D721Med (cell line): Measurements from ENCODE around the gene LAMA4.

ENCODE experiments used
- DNase-seq: peaks from one replicate; pipeline ENCODE4 v3.0.0; 2011; ENCODE audit warnings: low spot score; ENCODE audit not compliant: insufficient read length
- FAIRE-seq: peaks from 2 replicates; lab custom pipeline; 2011; peaks lifted over from hg19 to GRCh38; lab: Jason Lieb, UNC
- TF ChIP-seq, protein P1 (sequence below): IDR thresholded peaks from 2 replicates; pipeline ENCODE4 v1.5.1; 2012; ENCODE audit warnings: mild to moderate bottlenecking, control low read depth; ENCODE audit not compliant: insufficient read depth; ENCODE audit errors: missing control alignments

Gene LAMA4

DNA sequence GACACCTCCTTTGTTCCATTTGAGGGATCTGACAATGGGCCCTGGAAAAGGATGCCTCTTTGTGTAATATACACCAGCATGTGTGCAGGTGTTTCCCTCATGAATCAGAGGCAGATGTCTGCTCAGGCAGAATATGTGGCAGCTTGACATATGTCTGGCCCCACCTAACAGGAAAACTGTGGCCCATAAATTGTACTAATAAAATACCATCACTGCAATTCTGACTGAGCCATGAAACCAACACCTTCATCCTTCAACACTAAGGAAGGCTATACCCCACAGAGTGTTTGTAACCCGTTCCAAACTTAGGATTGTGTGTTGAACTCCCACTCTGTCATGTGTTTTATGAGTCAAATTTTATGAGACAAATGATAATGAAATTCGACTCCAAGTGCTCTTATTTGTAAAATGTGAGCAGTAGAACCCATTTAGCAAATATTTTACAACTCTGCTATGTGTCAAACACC lies 22.7 kb downstream of the LAMA4 start:
- DNase-seq (no peak), FAIRE-seq (no peak)
- TF ChIP-seq, protein P1, sequence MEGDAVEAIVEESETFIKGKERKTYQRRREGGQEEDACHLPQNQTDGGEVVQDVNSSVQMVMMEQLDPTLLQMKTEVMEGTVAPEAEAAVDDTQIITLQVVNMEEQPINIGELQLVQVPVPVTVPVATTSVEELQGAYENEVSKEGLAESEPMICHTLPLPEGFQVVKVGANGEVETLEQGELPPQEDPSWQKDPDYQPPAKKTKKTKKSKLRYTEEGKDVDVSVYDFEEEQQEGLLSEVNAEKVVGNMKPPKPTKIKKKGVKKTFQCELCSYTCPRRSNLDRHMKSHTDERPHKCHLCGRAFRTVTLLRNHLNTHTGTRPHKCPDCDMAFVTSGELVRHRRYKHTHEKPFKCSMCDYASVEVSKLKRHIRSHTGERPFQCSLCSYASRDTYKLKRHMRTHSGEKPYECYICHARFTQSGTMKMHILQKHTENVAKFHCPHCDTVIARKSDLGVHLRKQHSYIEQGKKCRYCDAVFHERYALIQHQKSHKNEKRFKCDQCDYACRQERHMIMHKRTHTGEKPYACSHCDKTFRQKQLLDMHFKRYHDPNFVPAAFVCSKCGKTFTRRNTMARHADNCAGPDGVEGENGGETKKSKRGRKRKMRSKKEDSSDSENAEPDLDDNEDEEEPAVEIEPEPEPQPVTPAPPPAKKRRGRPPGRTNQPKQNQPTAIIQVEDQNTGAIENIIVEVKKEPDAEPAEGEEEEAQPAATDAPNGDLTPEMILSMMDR = no peak

DNA sequence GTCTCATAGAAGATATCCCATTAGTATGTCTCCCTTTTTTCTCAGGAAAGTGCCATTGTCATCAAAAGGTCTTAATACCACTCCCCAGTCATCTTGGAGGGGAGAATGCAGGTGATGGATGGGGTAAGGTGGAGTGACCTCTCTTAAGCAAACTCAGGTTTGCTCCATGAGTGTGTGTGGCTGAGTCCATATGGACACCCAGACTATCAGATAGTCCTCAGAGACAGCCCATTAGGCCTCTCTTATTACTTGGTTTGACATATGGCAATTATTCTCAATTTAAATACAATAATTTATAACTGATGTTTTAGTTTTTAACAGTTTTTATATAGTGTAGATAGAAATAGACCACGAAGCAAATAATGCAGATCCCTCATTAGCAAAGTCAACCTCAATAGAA lies 23.2 kb downstream of the LAMA4 start:
- no peak for DNase-seq
- TF ChIP-seq, protein P1 = no peak
- no peak for FAIRE-seq

DNA sequence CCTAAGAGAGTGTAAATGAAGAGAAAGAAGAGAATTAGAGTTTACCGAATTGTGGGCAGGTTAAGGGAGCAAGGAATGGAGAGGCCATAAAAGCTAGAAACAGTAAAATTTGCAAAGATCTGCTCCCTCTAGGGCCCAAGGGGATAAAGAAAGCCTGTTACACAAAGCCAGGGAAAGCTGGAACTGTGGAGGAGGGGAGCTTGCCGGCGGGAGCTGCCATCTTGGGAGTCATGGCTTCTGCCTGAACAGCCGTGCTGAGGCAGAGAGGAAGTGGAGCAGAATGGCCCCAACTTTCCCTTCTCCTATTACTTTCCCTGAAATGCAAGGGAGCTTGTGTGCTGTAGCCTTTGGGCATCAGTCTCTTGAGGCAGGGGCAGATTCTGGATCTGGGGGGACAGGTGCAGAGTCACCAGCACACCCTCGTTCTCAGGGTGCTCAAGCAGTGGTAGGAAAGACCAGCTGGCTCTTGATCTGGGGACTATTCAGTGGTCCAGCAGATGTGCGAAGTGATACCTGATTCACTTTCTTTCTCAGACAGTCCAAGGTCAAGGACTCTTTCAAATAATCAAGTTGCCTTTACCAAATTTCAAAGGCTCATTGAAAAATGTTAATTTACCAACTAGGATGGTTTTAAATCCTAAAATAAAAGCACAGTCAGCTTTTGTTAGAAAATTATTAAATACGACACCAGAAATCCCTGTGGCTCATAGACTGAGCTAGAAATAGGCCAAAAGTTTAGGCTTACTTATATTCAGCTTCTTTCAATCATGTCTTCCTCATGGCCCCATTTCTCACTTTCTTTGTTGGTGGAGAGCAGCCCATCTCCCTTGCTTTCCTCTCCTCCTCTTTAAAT lies 25.7 kb downstream of the LAMA4 start:
- DNase-seq (no peak), FAIRE-seq (no peak)
- TF ChIP-seq, protein P1 = no peak

DNA sequence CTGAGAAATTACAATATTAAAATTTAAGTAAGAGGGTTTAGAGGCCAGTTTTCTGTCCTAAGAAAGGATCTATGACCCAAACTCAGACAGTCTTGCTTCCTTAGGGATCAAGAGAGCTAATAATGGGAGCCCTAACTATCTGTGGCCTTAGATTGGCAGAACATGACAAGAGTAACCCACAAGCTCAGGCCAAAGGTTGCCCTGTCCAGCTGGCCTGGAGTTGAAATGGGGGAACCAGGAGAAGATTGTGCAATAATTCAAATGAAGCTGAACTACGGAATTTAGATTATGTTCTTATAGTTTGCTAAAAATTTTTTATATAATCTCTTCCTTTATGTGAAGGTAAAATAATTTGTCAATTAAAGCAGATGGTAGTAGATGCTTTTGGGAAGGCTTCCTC lies 26.4 kb downstream of the LAMA4 start:
- no peak for FAIRE-seq
- TF ChIP-seq, protein P1 = no peak

DNA sequence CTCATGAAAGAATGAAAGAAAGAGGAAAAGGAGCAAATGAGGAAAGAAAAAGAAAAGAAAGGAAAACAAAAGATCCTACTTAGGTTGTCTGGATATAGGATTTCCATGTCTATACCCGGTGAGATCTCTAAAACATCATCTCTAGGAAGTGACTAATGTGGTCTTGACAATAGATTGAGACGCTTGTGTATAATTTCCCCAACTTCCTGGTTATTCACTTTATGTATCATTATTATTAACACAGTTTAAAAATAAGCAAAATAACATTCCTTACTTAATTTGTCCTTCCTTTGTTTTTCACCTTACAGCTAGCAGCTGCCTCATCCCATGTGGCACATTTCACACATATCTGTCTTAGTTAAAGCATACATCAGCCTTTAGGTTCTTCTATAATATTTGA lies 27.0 kb downstream of the LAMA4 start:
- DNase-seq = no peak
- FAIRE-seq = no peak
- TF ChIP-seq, protein P1 = no peak

More for the DNA sequence above, 26.4 kb downstream of the LAMA4 start:
- DNase-seq = no peak

DNA sequence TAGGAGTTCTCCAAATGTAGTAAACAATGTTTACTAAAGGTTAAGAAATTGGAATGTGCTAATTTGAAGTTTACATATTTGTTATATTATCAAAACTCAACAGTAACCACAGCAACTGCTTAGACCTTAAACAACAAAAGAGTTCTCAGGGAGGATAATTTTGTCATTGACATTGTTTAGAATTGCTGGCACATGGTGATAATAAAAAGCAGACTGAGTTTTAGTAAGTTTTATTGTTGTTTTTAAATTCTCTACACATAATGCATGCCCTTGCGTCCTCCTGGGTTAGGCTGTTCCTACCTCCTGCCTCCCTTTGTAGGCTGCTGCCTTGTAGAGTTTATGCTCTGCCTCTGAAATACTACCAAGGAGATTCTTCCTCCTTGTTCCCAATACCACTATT lies 28.7 kb downstream of the LAMA4 start:
- peak; percentile 11 for FAIRE-seq
- TF ChIP-seq, protein P1 = no peak
- no peak for DNase-seq

DNA sequence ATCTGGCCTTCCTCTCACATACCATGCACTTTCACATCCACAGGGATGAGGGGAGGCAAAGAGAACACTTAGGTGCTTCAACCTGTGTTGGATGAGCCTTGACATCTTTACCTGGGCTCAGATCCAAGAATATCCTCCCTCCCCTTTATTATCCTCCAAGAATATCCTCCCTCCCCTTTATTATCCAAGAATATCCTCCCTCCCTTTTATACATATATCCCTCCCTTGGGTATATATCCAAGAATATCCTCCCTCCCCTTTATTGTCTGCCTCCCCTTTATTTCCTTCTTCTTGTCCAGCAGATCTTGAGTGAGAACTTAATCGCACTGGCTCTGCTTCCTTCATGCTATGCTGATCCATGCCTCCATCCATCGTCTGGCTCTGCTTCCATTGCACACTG lies 30.3 kb downstream of the LAMA4 start:
- DNase-seq (no peak), FAIRE-seq (no peak)
- TF ChIP-seq, protein P1 = no peak
